H1 (cell line): ENCODE results near the gene LRRC4. TPM values are rescaled to one million over a fixed set of nuclear protein-coding genes. Genes with fewer than 3 reads are reported as not detected.
A peak's percentile ranks its signal among the peaks of the same experiment; 100 is the strongest.

Experiments
- CTCF ChIA-PET: fragments of 300-600 bp; sonication (Branson Sonifier 250); formaldehyde crosslinking; loops from one replicate; lab custom pipeline; 2021; ENCODE audit not compliant: partially characterized antibody; lab: Charles Lee
- POLR2A ChIA-PET: fragments of 300-600 bp; sonication (Branson Sonifier 250); formaldehyde crosslinking; loops from one replicate; lab custom pipeline; 2021; ENCODE audit warnings: inconsistent platforms; ENCODE audit not compliant: partially characterized antibody; lab: Charles Lee
- DNase-seq, 2 experiments: peaks; one replicate each; pipeline versions ENCODE4 v3.0.0 to v3.0.0-alpha.2; 2010 to 2022; ENCODE audit warnings: low spot score in 2 of 2, low read depth in 1 of 2, mixed read lengths in 1 of 2
- FAIRE-seq: peaks from 2 replicates; lab custom pipeline; 2011; peaks lifted over from hg19 to GRCh38; lab: Jason Lieb, UNC
- H2AFZ ChIP-seq: 2 replicates; pipeline ENCODE4 v1.8.1; 2012; ENCODE audit warnings: low read length, inconsistent platforms
- H2AK5ac ChIP-seq: 2 replicates; pipeline ENCODE4 v1.6.1; 2013; ENCODE audit warnings: low read depth, low read length
- H2BK120ac ChIP-seq: replicated peaks from 2 replicates; pipeline ENCODE3; 2013; ENCODE audit warnings: low read depth, low read length, inconsistent platforms
- H2BK12ac ChIP-seq: 2 replicates; pipeline ENCODE4 v1.6.1; 2013; ENCODE audit warnings: low read depth, low read length
- H2BK15ac ChIP-seq: 2 replicates; pipeline ENCODE4 v1.6.1; 2013; ENCODE audit warnings: low read length
- H2BK20ac ChIP-seq: 2 replicates; pipeline ENCODE4 v1.6.1; 2013; ENCODE audit warnings: low read length
- H2BK5ac ChIP-seq: 2 replicates; pipeline ENCODE4 v1.6.1; 2013; ENCODE audit warnings: low read depth, low read length
- H3K14ac ChIP-seq: 2 replicates; pipeline ENCODE4 v1.6.1; 2013; ENCODE audit warnings: inconsistent platforms; ENCODE audit not compliant: insufficient read length
- H3K18ac ChIP-seq: 2 replicates; pipeline ENCODE4 v1.6.1; 2013; ENCODE audit warnings: low read length; ENCODE audit errors: extremely low read depth
- H3K23ac ChIP-seq: 2 replicates; pipeline ENCODE4 v1.6.1; 2013; ENCODE audit warnings: inconsistent platforms; ENCODE audit not compliant: insufficient read length
- H3K23me2 ChIP-seq: 2 replicates; pipeline ENCODE4 v1.6.1; 2013; ENCODE audit warnings: low read depth, low read length
- H3K27ac ChIP-seq: 2 replicates; pipeline ENCODE4 v1.6.1; 2011; ENCODE audit warnings: low read depth, low read length, inconsistent platforms
- H3K27me3 ChIP-seq, 4 experiments: replicated peaks in 1 of 4; 1 replicate in 1 of 4; 2 replicates in 3 of 4; pipeline versions ENCODE4 v1.6.1 to v1.8.1; 2011 to 2013; ENCODE audit warnings: low read length in 3 of 4, mild to moderate bottlenecking in 3 of 4, inconsistent platforms in 2 of 4, mixed read lengths in 2 of 4, moderate library complexity in 1 of 4; ENCODE audit not compliant: control insufficient read depth in 3 of 4, insufficient read depth in 3 of 4; ENCODE audit errors: extremely low read depth in 1 of 4
- H3K36me3 ChIP-seq, 4 experiments: 2 replicates each; pipeline versions ENCODE4 v1.6.1 to v1.8.1; 2011 to 2013; ENCODE audit warnings: mild to moderate bottlenecking in 4 of 4, low read length in 3 of 4, moderate library complexity in 2 of 4, control low read depth in 1 of 4, inconsistent platforms in 1 of 4; ENCODE audit not compliant: insufficient read depth in 4 of 4, control insufficient read depth in 2 of 4
- H3K4ac ChIP-seq: replicated peaks from 2 replicates; pipeline ENCODE3; 2013; ENCODE audit warnings: low read length, low read depth, mixed read lengths, inconsistent platforms; ENCODE audit not compliant: insufficient read length
- H3K4me1 ChIP-seq, 4 experiments: replicated peaks in 1 of 4; 1 replicate in 1 of 4; 2 replicates in 3 of 4; pipeline versions ENCODE4 v1.6.1 to v1.8.1; 2011 to 2013; ENCODE audit warnings: low read length in 3 of 4, inconsistent platforms in 2 of 4, mixed read lengths in 1 of 4; ENCODE audit not compliant: insufficient read depth in 4 of 4, control insufficient read depth in 3 of 4
- H3K4me2 ChIP-seq, 2 experiments: 2 replicates each; pipeline versions ENCODE4 v1.6.1 to v1.8.1; 2011 to 2013; ENCODE audit warnings: low read depth in 2 of 2, low read length in 2 of 2, control low read depth in 1 of 2, inconsistent platforms in 1 of 2, mild to moderate bottlenecking in 1 of 2; ENCODE audit not compliant: insufficient read depth in 1 of 2
- H3K4me3 ChIP-seq, 4 experiments: fragments of 200-600, 300-600 bp in 1 of 4; sonication (generic), shearing (Covaris generic), sonication (Bioruptor Twin) in 1 of 4; 2 replicates each; pipeline versions ENCODE4 v1.5.1 to v1.8.1; 2011 to 2016; ENCODE audit warnings: low read length in 4 of 4, low read depth in 3 of 4, control low read depth in 2 of 4, inconsistent platforms in 2 of 4, mild to moderate bottlenecking in 2 of 4, mixed read lengths in 1 of 4, moderate library complexity in 1 of 4; ENCODE audit not compliant: insufficient read depth in 2 of 4; ENCODE audit errors: extremely low read depth in 1 of 4
- H3K56ac ChIP-seq: replicated peaks from 2 replicates; pipeline ENCODE3; 2013; ENCODE audit warnings: low read depth, mild to moderate bottlenecking, mixed read lengths, low read length, inconsistent platforms; ENCODE audit not compliant: insufficient read length
- H3K79me1 ChIP-seq: 2 replicates; pipeline ENCODE4 v1.6.1; 2013; ENCODE audit warnings: low read depth, low read length, control low read depth
- H3K79me2 ChIP-seq, 2 experiments: 2 replicates each; pipeline versions ENCODE4 v1.6.1 to v1.8.1; 2012 to 2013; ENCODE audit warnings: low read length in 2 of 2, mild to moderate bottlenecking in 2 of 2, inconsistent platforms in 1 of 2; ENCODE audit not compliant: insufficient read depth in 2 of 2, control insufficient read depth in 1 of 2
- H3K9ac ChIP-seq, 4 experiments: replicated peaks in 1 of 4; 1 replicate in 1 of 4; 2 replicates in 3 of 4; pipeline versions ENCODE4 v1.6.1 to v1.8.1; 2011 to 2013; ENCODE audit warnings: low read depth in 3 of 4, low read length in 3 of 4, control low read depth in 2 of 4, mild to moderate bottlenecking in 2 of 4, moderate library complexity in 2 of 4, inconsistent platforms in 1 of 4; ENCODE audit errors: extremely low read depth in 1 of 4
- H3K9me3 ChIP-seq, 2 experiments: 2 replicates each; pipeline versions ENCODE4 v1.6.1 to v1.8.1; 2012 to 2013; ENCODE audit warnings: mild to moderate bottlenecking in 2 of 2, moderate library complexity in 2 of 2, control low read depth in 1 of 2, inconsistent platforms in 1 of 2, low read depth in 1 of 2, low read length in 1 of 2, mixed read lengths in 1 of 2; ENCODE audit not compliant: insufficient read depth in 2 of 2
- H4K20me1 ChIP-seq, 2 experiments: replicated peaks in 1 of 2; 2 replicates each; pipeline versions ENCODE3 to v1.8.1; 2011 to 2013; ENCODE audit warnings: inconsistent platforms in 2 of 2, low read length in 2 of 2, mild to moderate bottlenecking in 1 of 2; ENCODE audit not compliant: insufficient read depth in 2 of 2, control insufficient read depth in 1 of 2
- H4K5ac ChIP-seq: 2 replicates; pipeline ENCODE4 v1.6.1; 2013; ENCODE audit warnings: low read length, low read depth, mixed read lengths, inconsistent platforms; ENCODE audit not compliant: insufficient read length
- H4K8ac ChIP-seq: 2 replicates; pipeline ENCODE4 v1.8.0; 2013; ENCODE audit warnings: mild to moderate bottlenecking, moderate library complexity, low read length, inconsistent platforms; ENCODE audit not compliant: insufficient read depth; ENCODE audit errors: extremely low read depth
- H4K91ac ChIP-seq: replicated peaks from 2 replicates; pipeline ENCODE3; 2013; ENCODE audit warnings: low read length, mixed read lengths, inconsistent platforms; ENCODE audit not compliant: insufficient read length
- NANOG ChIP-seq: IDR thresholded peaks from 2 replicates; pipeline ENCODE4 v1.6.1; 2011; ENCODE audit warnings: low read length, low read depth, mild to moderate bottlenecking, inconsistent platforms; ENCODE audit not compliant: insufficient read depth, poor library complexity, severe bottlenecking
- TBP ChIP-seq: IDR thresholded peaks from 2 replicates; pipeline ENCODE4 v1.6.1; 2011; ENCODE audit warnings: low read depth, low read length, improper control_type of control experiment
- TEAD4 ChIP-seq: IDR thresholded peaks from 2 replicates; pipeline ENCODE4 v1.6.1; 2012; ENCODE audit warnings: low read depth, low read length, inconsistent platforms, mixed read lengths
- WGBS, 2 experiments: shearing (Covaris generic) in 1 of 2; methylation state at CpG; one replicate each; pipeline versions ENCODE4 v1.1.6 to v1.1.7; 2013 to 2015; ENCODE audit warnings: low lambda C conversion rate in 2 of 2, mixed read lengths in 2 of 2, inconsistent platforms in 1 of 2, low coverage in 1 of 2, missing lambda C conversion rate in 1 of 2; ENCODE audit not compliant: insufficient replicate concordance in 2 of 2, insufficient coverage in 1 of 2, insufficient read length in 1 of 2; ENCODE audit errors: extremely low coverage in 1 of 2, missing lambda C conversion rate in 1 of 2; 5-methylcytosine and 5-hydroxymethylcytosine counted together
- polyA plus RNA-seq, 7 experiments: library from polyadenylated mRNA; depleted of rRNA in 3 of 7; stranded (reverse) in 5 of 7; unstranded in 2 of 7; fragments of >200 nt in 5 of 7; fragments of 200-250 nt in 2 of 7; gene quantifications; 1 replicate in 5 of 7; 2 replicates in 1 of 7; 4 replicates in 1 of 7; pipeline versions ENCODE4 v1.2.1 to v1.2.3, GENCODE V29; 2011 to 2013; ENCODE audit warnings: missing spikeins in 2 of 7, mixed read lengths in 2 of 7
- total RNA-seq: library from RNA; stranded (reverse); fragmentation: NEBNext Ultra II Directional; extraction: Animal tissue kit (Norgen Biotek cat#: 25700); gene quantifications from 2 replicates; pipeline ENCODE4 v1.2.1, GENCODE V29; 2021

LRRC4 gene
- total and polyA plus RNA-seq, 2 of the 8 experiments (the other 6 are each of a cell fraction or from before 2014, with no cell fraction given), result 13.4 to 16.4 TPM

DNA sequence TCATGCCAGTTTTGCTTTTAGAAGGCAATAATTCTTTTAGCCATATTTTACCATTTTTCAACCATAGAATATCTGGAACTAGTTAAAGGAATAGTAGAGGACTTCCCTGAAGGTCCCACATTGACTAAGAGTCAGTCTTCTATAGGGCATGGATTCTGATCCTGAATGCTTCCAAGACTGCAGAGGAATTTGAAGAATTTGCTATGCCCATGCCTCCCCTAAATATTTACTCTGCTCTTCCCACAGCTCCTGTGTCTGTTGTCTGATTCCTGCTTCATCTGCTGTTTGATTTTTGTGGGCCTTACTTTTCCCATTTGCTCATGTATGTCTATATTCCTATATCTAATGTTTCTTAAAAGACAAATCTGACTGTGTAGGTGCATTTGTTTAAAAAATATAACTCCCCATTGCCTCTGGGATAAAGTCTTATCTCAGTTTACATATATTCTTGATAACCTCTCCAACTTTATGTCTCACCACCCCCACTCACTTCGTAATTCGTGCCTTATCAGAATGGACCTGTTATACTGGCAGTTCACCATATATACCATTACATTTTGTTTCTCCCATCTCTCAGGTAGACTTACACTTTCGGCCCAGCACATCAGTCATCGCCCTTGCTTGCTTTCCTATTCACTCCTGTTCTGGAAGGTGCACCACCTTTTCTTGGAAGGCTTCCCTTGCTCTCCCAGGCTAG is 33.9 kb downstream of the LRRC4 start:
- H3K27ac ChIP-seq, result no peak overlapping the region
- CTCF ChIA-PET, result interaction anchor here (0.8 to 2.0 kb wide), 4 partner anchors 14 to 369 kb away, joined by 3 to 7 read pairs (median 3); no protein-coding TSS in a partner anchor
- no peak overlapping the region for H3K14ac ChIP-seq
- no peak overlapping the region for H4K91ac ChIP-seq
- no peaks in the 10 kb centered on the region; a peak in 1 of 8 replicates for H3K36me3 ChIP-seq
- no peak overlapping the region for H3K23ac ChIP-seq
- no peaks in the 10 kb centered on the region for H3K79me2 ChIP-seq
- H3K4me2 ChIP-seq, result no peak overlapping the region
- H4K8ac ChIP-seq, result no peak overlapping the region
- no peak overlapping the region; a peak in 1 of 7 replicates for H3K9ac ChIP-seq
- no peaks in the 10 kb centered on the region for H3K9me3 ChIP-seq
- FAIRE-seq (no peak), DNase-seq (no peak)
- H4K5ac ChIP-seq, result no peak overlapping the region
- TF ChIP-seq TBP, result no peak
- no peak for TF ChIP-seq NANOG
- peak; percentile 93 for TF ChIP-seq TEAD4
- peaks cover 0 to 4% of the 10 kb centered on the region in 2 experiments for H4K20me1 ChIP-seq
- H2BK120ac ChIP-seq, result no peak overlapping the region
- no peak overlapping the region for H2BK20ac ChIP-seq
- no peak overlapping the region for H3K4me3 ChIP-seq
- H3K18ac ChIP-seq, result no peak overlapping the region
- H2BK5ac ChIP-seq, result no peak overlapping the region
- H2AK5ac ChIP-seq, result no peak overlapping the region
- peaks cover 4% of the 10 kb centered on the region; the same call in 1 of the 2 replicates for H3K79me1 ChIP-seq
- H3K23me2 ChIP-seq, result no peaks in the 10 kb centered on the region
- H3K27me3 ChIP-seq, result no peaks in the 10 kb centered on the region
- H3K56ac ChIP-seq, result no peak overlapping the region
- no peak overlapping the region for H2BK15ac ChIP-seq
- no peak overlapping the region for H3K4ac ChIP-seq
- H2AFZ ChIP-seq, result no peak overlapping the region
- peaks cover 2 to 15% (median 9%) of the 10 kb centered on the region in 4 experiments; a peak in 6 of 7 replicates for H3K4me1 ChIP-seq
- WGBS, 2 experiments, result 89% methylated on average over 4 of the region's 4 CpGs; no CpG with 5 or more reads in 1 of the 2 experiments
- POLR2A ChIA-PET, result interaction anchor here (0.8 to 1.0 kb wide), 3 partner anchors 11 to 157 kb away, joined by 3 to 4 read pairs (median 4); no protein-coding TSS in a partner anchor
- H2BK12ac ChIP-seq, result no peak overlapping the region
